MM.1S (cell line): ENCODE data around the gene IMP3.

Experiments used
- CTCF ChIP-seq: fragments of 300-600 bp; sonication (generic); IDR thresholded peaks from 2 replicates; pipeline ENCODE4 v1.5.1; 2016; ENCODE audit warnings: antibody characterized with exemption, low read length, mixed read lengths
- EZH2 ChIP-seq: fragments of 300-600 bp; sonication (generic); optimal IDR thresholded peaks from 2 replicates; pipeline ENCODE3; 2017; ENCODE audit warnings: low read depth, mild to moderate bottlenecking, antibody characterized with exemption, low read length, mixed read lengths

GRCh38 chr15:75651810-75652543 is 12.0 kb upstream of the IMP3 start:
- TF ChIP-seq CTCF = no peak
- no peak for TF ChIP-seq EZH2
